ENCODE measurements around the gene PRODH2. TPM values are rescaled to one million over a fixed set of nuclear protein-coding genes. Genes with fewer than 3 reads are reported as not detected.

Gene PRODH2, protein sequence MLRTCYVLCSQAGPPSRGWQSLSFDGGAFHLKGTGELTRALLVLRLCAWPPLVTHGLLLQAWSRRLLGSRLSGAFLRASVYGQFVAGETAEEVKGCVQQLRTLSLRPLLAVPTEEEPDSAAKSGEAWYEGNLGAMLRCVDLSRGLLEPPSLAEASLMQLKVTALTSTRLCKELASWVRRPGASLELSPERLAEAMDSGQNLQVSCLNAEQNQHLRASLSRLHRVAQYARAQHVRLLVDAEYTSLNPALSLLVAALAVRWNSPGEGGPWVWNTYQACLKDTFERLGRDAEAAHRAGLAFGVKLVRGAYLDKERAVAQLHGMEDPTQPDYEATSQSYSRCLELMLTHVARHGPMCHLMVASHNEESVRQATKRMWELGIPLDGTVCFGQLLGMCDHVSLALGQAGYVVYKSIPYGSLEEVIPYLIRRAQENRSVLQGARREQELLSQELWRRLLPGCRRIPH
- total RNA-seq: not detected

GRCh38 chr19:35812220-35813042 lies at the start of gene PRODH2:
Gene PRODH2, minus strand, starts transcription at chr19:35812845. Its CDS starts 40 bp downstream, at chr19:35812805.
- Histone ChIP-seq H3K36me3 (no peaks in the 10 kb centered on the region), H3K27ac (no peak within 1 kb of the TSS), H3K4me3 (no peak within 1 kb of the TSS), H3K9me3 (no peaks in the 10 kb centered on the region), H3K4me1 (replicated peaks) (no peaks in the 10 kb centered on the region), H3K27me3 (replicated peaks; ENCODE audit: insufficient read depth) (no peaks in the 10 kb centered on the region)
- TF ChIP-seq POLR2A (IDR thresholded peaks at IDR 0.05) (no peak), CTCF (IDR thresholded peaks at IDR 0.05) (no peak), POLR2AphosphoS5 (IDR thresholded peaks at IDR 0.05) (no peak)
- no peak for DNase-seq (ENCODE audit: low spot score)
- intact Hi-C loops (cut with DNase I): no loop called here
- WGBS: 71% methylated on average over 26 of the region's 26 CpGs

DNA sequence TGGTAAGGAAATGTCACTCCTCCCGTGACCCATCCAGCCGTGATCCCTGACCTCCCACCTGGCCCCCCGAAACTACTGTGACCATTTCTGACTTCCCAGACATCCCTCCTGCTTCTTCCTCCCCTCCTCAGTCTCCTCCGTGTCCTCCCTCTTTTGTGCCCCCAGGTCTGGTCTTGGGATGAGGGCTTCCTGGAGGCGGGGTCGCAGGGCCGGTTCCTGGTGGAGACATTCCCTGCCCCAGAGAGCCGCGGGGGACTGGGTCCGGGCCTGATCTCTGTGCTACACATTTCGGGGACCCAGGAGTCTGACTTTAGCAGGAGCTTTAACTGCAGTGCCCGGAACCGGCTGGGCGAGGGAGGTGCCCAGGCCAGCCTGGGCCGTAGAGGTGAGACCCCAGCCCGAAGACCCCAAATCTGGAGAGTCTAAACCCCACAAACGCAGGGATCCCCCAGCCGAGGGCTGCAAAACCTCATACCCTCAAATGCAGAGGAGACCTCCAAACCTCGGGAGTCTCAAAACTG lies 49.1 kb upstream of the PRODH2 start:
- Histone ChIP-seq H3K4me1 (replicated peaks) (no peaks in the 10 kb centered on the region), H3K9me3 (no peaks in the 10 kb centered on the region), H3K27me3 (replicated peaks; ENCODE audit: insufficient read depth) (peaks cover 7% of the 10 kb centered on the region), H3K36me3 (no peaks in the 10 kb centered on the region), H3K4me3 (no peak overlapping the region), H3K27ac (no peak overlapping the region)
- intact Hi-C loops (cut with DNase I): no loop called here
- no peak for DNase-seq (ENCODE audit: low spot score)
- TF ChIP-seq POLR2A (IDR thresholded peaks at IDR 0.05) (no peak), CTCF (IDR thresholded peaks at IDR 0.05) (no peak), POLR2AphosphoS5 (IDR thresholded peaks at IDR 0.05) (no peak)
- WGBS: 50% methylated on average over 17 of the region's 19 CpGs

DNA sequence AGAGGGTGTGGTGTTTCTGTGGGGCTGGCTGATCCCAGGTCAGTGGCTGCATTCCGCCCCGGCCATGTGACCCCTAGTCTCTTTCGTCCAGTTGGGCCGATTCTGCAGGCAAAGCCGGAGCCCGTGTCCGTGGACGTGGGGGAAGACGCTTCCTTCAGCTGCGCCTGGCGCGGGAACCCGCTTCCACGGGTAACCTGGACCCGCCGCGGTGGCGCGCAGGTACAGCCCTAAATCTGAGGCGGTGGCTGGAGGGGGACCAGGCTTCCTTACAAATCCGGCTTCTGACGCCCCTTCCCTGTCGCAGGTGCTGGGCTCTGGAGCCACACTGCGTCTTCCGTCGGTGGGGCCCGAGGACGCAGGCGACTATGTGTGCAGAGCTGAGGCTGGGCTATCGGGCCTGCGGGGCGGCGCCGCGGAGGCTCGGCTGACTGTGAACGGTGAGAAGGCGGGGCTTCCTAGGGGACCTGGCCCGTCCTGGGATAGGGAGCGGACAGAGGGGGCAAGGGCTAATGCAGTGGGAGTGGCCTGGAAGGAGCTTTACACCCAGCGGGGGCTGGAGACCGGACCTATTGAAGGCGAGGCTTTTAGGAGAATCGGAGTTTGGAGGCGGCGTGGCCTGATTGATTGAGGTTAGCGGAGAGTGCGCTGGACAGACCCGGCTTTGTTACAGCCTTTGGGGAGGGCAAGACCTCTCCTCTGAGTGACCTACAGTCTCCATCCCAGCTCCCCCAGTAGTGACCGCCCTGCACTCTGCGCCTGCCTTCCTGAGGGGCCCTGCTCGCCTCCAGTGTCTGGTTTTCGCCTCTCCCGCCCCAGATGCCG lies 48.4 kb upstream of the PRODH2 start:
- H3K27ac ChIP-seq: no peak overlapping the region
- TF ChIP-seq POLR2A (IDR thresholded peaks at IDR 0.05) (no peak), CTCF (IDR thresholded peaks at IDR 0.05) (no peak), POLR2AphosphoS5 (IDR thresholded peaks at IDR 0.05) (no peak)
- intact Hi-C loops (cut with DNase I): no loop called here
- no peak overlapping the region for H3K4me3 ChIP-seq
- no peaks in the 10 kb centered on the region for H3K9me3 ChIP-seq
- peaks cover 10% of the 10 kb centered on the region for H3K27me3 ChIP-seq (replicated peaks; ENCODE audit: insufficient read depth)
- WGBS: 16% methylated on average over 55 of the region's 55 CpGs
- no peaks in the 10 kb centered on the region for H3K36me3 ChIP-seq
- H3K4me1 ChIP-seq (replicated peaks): no peaks in the 10 kb centered on the region
- no peak for DNase-seq (ENCODE audit: low spot score)

- H3K36me3 ChIP-seq: no peaks in the 10 kb centered on the region
- peaks cover 11% of the 10 kb centered on the region for H3K27me3 ChIP-seq (replicated peaks; ENCODE audit: insufficient read depth)
- H3K4me3 ChIP-seq: no peak overlapping the region
- H3K27ac ChIP-seq: no peak overlapping the region
- no peak for DNase-seq (ENCODE audit: low spot score)
- 24% methylated on average over 24 of the region's 24 CpGs for WGBS
- no peaks in the 10 kb centered on the region for H3K9me3 ChIP-seq
- TF ChIP-seq CTCF (IDR thresholded peaks at IDR 0.05) (no peak), POLR2A (IDR thresholded peaks at IDR 0.05) (no peak), POLR2AphosphoS5 (IDR thresholded peaks at IDR 0.05) (no peak)
- no peaks in the 10 kb centered on the region for H3K4me1 ChIP-seq (replicated peaks)
- intact Hi-C loops (cut with DNase I): no loop called here
Observed at GRCh38 chr19:35860436-35860817, 47.8 kb upstream of the PRODH2 start.

Data from prostate gland (tissue), 2 donors.